K562 (cell line): ENCODE results near the gene PLEKHH3. TPM values are rescaled to one million over a fixed set of nuclear protein-coding genes. Genes with fewer than 3 reads are reported as not detected.

Experiments used
- GABPB2 ChIP-seq: fragments of 250-450 bp; sonication (Bioruptor Pico); conservative IDR thresholded peaks from 2 replicates; pipeline ENCODE4 v1.5.1; 2021; ENCODE audit warnings: mild to moderate bottlenecking
- JUND ChIP-seq, 2 experiments: IDR thresholded peaks; 2 replicates in 1 of 2; 3 replicates in 1 of 2; pipeline ENCODE4 v1.6.1; 2011; ENCODE audit warnings: borderline replicate concordance in 2 of 2, low read depth in 2 of 2, low read length in 2 of 2, improper control_type of control experiment in 1 of 2, missing biosample characterization in 1 of 2, missing genetic modification characterization in 1 of 2, missing genetic modification reagents in 1 of 2
- MCM7 ChIP-seq, 2 experiments: fragments of 450-650 bp; IDR thresholded peaks; 2 replicates each; pipeline ENCODE4 v1.6.1; 2016 to 2018
- POU5F1 ChIP-seq: fragments of 150-350 bp; IDR thresholded peaks from 2 replicates; pipeline ENCODE4 v1.6.1; 2014; ENCODE audit warnings: borderline replicate concordance, low read length, low read depth, mild to moderate bottlenecking; ENCODE audit not compliant: partially characterized antibody
- SAP30 ChIP-seq: fragments of 200-600 bp; sonication (generic); IDR thresholded peaks from 2 replicates; pipeline ENCODE4 v1.6.1; 2012; ENCODE audit warnings: borderline replicate concordance, low read depth, mild to moderate bottlenecking, moderate library complexity, low read length, control low read depth, inconsistent platforms; ENCODE audit not compliant: insufficient read depth, poor library complexity, severe bottlenecking
- TEAD4 ChIP-seq, 2 experiments: sonication (generic) in 1 of 2; formaldehyde crosslinking in 1 of 2; IDR thresholded peaks; 2 replicates each; pipeline versions ENCODE4 v1.6.1 to v1.8.0; 2012 to 2022; ENCODE audit warnings: borderline replicate concordance in 1 of 2, inconsistent platforms in 1 of 2, low read length in 1 of 2, mild to moderate bottlenecking in 1 of 2, missing genetic modification reagents in 1 of 2
- ZNF24 ChIP-seq: fragments of 450-650 bp; IDR thresholded peaks from 2 replicates; pipeline ENCODE4 v1.6.1; 2016
- polyA plus RNA-seq, 8 experiments: library from polyadenylated mRNA; depleted of rRNA in 4 of 8; stranded (reverse) in 5 of 8; unstranded in 3 of 8; fragments of >200 nt; fragmentation: Nextera tagmentation in 2 of 8; fragmentation: Illumina TruSeq in 1 of 8; extraction: Ambion mirVana in 2 of 8; extraction: Trizol in 1 of 8; gene quantifications; 2 replicates each; pipeline versions ENCODE4 v1.2.1 to v1.2.3, GENCODE V29; 2011 to 2014; ENCODE audit warnings: inconsistent platforms in 1 of 8, missing spikeins in 1 of 8
- total RNA-seq, 7 experiments: library from RNA; depleted of rRNA in 6 of 7; stranded (reverse); fragments of >200 nt in 6 of 7; fragmentation: Illumina TruSeq in 2 of 7; extraction: Trizol in 2 of 7; gene quantifications; 2 replicates each; pipeline versions ENCODE4 v1.2.1 to v1.2.3, GENCODE V29; 2011 to 2021; ENCODE audit warnings: low replicate concordance in 1 of 7
- TF ChIP-seq, protein P1 (sequence below), 2 experiments: fragments of 450-650 bp in 1 of 2; sonication (generic) in 1 of 2; formaldehyde crosslinking in 1 of 2; IDR thresholded peaks; 2 replicates each; pipeline versions ENCODE4 v1.7.1 to v1.9.0; 2016 to 2022; ENCODE audit warnings: inconsistent platforms in 1 of 2, mild to moderate bottlenecking in 1 of 2, missing genetic modification reagents in 1 of 2
- TF ChIP-seq, protein P2 (sequence below): fragments of 250-450 bp; sonication (Bioruptor Pico); IDR thresholded peaks from 2 replicates; pipeline ENCODE4 v1.5.0; 2021; ENCODE audit warnings: mild to moderate bottlenecking, borderline replicate concordance

PLEKHH3 gene
- total and polyA plus RNA-seq, 9 of the 15 experiments (the other 6 are each of a cell fraction or from before 2014, with no cell fraction given) = 0.58 to 34.5 (median 5.0) TPM

- TF ChIP-seq, protein P1, sequence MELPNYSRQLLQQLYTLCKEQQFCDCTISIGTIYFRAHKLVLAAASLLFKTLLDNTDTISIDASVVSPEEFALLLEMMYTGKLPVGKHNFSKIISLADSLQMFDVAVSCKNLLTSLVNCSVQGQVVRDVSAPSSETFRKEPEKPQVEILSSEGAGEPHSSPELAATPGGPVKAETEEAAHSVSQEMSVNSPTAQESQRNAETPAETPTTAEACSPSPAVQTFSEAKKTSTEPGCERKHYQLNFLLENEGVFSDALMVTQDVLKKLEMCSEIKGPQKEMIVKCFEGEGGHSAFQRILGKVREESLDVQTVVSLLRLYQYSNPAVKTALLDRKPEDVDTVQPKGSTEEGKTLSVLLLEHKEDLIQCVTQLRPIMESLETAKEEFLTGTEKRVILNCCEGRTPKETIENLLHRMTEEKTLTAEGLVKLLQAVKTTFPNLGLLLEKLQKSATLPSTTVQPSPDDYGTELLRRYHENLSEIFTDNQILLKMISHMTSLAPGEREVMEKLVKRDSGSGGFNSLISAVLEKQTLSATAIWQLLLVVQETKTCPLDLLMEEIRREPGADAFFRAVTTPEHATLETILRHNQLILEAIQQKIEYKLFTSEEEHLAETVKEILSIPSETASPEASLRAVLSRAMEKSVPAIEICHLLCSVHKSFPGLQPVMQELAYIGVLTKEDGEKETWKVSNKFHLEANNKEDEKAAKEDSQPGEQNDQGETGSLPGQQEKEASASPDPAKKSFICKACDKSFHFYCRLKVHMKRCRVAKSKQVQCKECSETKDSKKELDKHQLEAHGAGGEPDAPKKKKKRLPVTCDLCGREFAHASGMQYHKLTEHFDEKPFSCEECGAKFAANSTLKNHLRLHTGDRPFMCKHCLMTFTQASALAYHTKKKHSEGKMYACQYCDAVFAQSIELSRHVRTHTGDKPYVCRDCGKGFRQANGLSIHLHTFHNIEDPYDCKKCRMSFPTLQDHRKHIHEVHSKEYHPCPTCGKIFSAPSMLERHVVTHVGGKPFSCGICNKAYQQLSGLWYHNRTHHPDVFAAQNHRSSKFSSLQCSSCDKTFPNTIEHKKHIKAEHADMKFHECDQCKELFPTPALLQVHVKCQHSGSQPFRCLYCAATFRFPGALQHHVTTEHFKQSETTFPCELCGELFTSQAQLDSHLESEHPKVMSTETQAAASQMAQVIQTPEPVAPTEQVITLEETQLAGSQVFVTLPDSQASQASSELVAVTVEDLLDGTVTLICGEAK (IDR thresholded peaks at IDR 0.05) = no peak
- TF ChIP-seq, protein P1 (CRISPR knock-in tag; IDR thresholded peaks at IDR 0.05) = no peak
- TF ChIP-seq ZNF24 = no peak
- TF ChIP-seq POU5F1 = no peak
- 0 out of 2 replicates have a peak, but pooled peaks have one; percentile 3 for TF ChIP-seq JUND (IDR thresholded peaks at IDR 0.05; ENCODE audit: borderline replicate concordance, low read depth, low read length)
- TF ChIP-seq JUND (tag; IDR thresholded peaks at IDR 0.05; ENCODE audit: borderline replicate concordance, low read depth, low read length) = no peak
- no peak for TF ChIP-seq TEAD4 (IDR thresholded peaks at IDR 0.05; ENCODE audit: low read length)
- no peak for TF ChIP-seq TEAD4 (CRISPR knock-in tag; IDR thresholded peaks at IDR 0.05; ENCODE audit: borderline replicate concordance)
- TF ChIP-seq, protein P2, sequence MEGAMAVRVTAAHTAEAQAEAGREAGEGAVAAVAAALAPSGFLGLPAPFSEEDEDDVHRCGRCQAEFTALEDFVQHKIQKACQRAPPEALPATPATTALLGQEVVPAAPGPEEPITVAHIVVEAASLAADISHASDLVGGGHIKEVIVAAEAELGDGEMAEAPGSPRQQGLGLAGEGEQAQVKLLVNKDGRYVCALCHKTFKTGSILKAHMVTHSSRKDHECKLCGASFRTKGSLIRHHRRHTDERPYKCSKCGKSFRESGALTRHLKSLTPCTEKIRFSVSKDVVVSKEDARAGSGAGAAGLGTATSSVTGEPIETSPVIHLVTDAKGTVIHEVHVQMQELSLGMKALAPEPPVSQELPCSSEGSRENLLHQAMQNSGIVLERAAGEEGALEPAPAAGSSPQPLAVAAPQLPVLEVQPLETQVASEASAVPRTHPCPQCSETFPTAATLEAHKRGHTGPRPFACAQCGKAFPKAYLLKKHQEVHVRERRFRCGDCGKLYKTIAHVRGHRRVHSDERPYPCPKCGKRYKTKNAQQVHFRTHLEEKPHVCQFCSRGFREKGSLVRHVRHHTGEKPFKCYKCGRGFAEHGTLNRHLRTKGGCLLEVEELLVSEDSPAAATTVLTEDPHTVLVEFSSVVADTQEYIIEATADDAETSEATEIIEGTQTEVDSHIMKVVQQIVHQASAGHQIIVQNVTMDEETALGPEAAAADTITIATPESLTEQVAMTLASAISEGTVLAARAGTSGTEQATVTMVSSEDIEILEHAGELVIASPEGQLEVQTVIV (CRISPR knock-in tag) = no peak
- TF ChIP-seq MCM7 (IDR thresholded peaks at IDR 0.05) = no peak
- no peak for TF ChIP-seq SAP30
- TF ChIP-seq GABPB2 (CRISPR knock-in tag) = no peak
Observed at GRCh38 chr17:42679492-42680330, 2.9 kb upstream of the PLEKHH3 start (continued).
